ENCODE data around the gene CCNYL1. TPM values are rescaled to one million over a fixed set of nuclear protein-coding genes. Genes with fewer than 3 reads are reported as not detected.
"Not testable (repeated sequence)": the region's sequence is repeated elsewhere in the genome, so short reads cannot be mapped to it uniquely, and the experiment has no call there.

CCNYL1 gene
- total RNA-seq, 1 donor from 2014 or later = 7.1 TPM

DNA sequence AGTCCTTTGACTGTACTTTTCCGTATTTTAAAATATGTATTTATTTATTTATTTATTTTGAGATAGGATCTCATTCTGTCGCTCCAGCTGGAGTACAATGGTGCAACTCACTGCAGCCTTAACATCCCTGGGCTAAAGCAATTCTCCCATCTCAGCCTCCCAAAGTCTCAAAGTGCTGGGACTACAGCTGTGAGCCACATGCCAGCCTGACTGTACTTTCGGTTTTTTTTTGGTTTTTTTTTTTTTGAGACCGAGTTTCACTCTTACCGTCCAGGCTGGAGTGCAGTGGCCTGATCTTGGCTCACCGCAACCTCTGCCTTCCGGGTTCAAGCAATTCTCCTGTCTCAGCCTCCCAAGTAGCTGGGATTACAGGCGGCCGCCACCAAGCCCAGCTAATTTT is 28.9 kb upstream of the CCNYL1 start:
- DNase-seq (ENCODE audit: extremely low spot score in 2 of 2) = no peak
- no peak overlapping the region for H3K27ac ChIP-seq
- H3K4me1 ChIP-seq = peaks cover 6% of the 10 kb centered on the region
- H3K36me3 ChIP-seq = no peaks in the 10 kb centered on the region
- intact Hi-C loops (cut with DNase I) = no loop called here
- H3K27me3 ChIP-seq = no peaks in the 10 kb centered on the region
- H3K9me3 ChIP-seq = no peaks in the 10 kb centered on the region
- TF ChIP-seq POLR2A (IDR thresholded peaks at IDR 0.05) = no peak
- TF ChIP-seq POLR2AphosphoS5 (IDR thresholded peaks at IDR 0.05; ENCODE audit: insufficient read depth in 1 of 2, low read depth in 1 of 2) = no peak
- TF ChIP-seq CTCF (IDR thresholded peaks at IDR 0.05) = no peak
- H3K4me3 ChIP-seq = no peak overlapping the region

GRCh38 chr2:207683438-207683837 is 28.0 kb upstream of the CCNYL1 start:
- Histone ChIP-seq H3K27ac (no peak overlapping the region), H3K27me3 (no peaks in the 10 kb centered on the region), H3K4me3 (no peak overlapping the region), H3K36me3 (no peaks in the 10 kb centered on the region), H3K4me1 (peaks cover 6% of the 10 kb centered on the region), H3K9me3 (no peaks in the 10 kb centered on the region)
- TF ChIP-seq POLR2AphosphoS5 (IDR thresholded peaks at IDR 0.05; ENCODE audit: insufficient read depth in 1 of 2, low read depth in 1 of 2) (no peak), CTCF (IDR thresholded peaks at IDR 0.05) (no peak), POLR2A (IDR thresholded peaks at IDR 0.05) (no peak)
- intact Hi-C loops (cut with DNase I) = no loop called here
- DNase-seq (ENCODE audit: extremely low spot score in 2 of 2) = no peak

- intact Hi-C loops (cut with DNase I) = no loop called here
- Histone ChIP-seq H3K4me1 (peaks cover 6% of the 10 kb centered on the region), H3K9me3 (no peaks in the 10 kb centered on the region), H3K36me3 (no peaks in the 10 kb centered on the region), H3K27me3 (no peaks in the 10 kb centered on the region), H3K27ac (no peak overlapping the region), H3K4me3 (no peak overlapping the region)
- DNase-seq (ENCODE audit: extremely low spot score in 2 of 2) = no peak
- no peak for TF ChIP-seq POLR2AphosphoS5 (IDR thresholded peaks at IDR 0.05; ENCODE audit: insufficient read depth in 1 of 2, low read depth in 1 of 2)
- TF ChIP-seq CTCF (IDR thresholded peaks at IDR 0.05) = no peak
- TF ChIP-seq POLR2A (IDR thresholded peaks at IDR 0.05) = no peak
Observed at GRCh38 chr2:207683879-207684627, 27.4 kb upstream of the CCNYL1 start.

DNA sequence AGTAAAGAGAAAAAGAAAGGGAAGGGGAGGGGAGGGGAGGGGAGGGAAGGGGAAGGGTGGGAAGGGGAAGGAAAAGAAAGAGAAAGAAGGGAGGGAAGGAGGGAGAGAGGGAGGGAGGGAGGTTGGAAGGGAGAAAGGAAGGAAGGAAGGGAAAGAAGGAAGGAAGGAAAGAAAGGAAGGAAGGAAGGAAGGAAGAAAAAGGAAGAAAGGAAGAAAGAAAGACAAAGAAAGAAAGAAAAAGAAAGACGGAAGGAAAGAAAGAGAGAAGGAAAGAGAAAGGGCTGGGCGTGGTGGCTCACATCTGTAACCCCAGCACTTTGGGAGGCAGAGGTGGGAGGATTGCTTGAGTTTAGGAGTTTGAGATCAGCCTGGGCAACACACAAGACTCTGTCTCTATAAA is 24.6 kb upstream of the CCNYL1 start:
- Histone ChIP-seq H3K4me3 (no peak overlapping the region), H3K27ac (no peak overlapping the region), H3K36me3 (no peaks in the 10 kb centered on the region), H3K27me3 (no peaks in the 10 kb centered on the region), H3K9me3 (no peaks in the 10 kb centered on the region), H3K4me1 (peaks cover 6% of the 10 kb centered on the region)
- DNase-seq (ENCODE audit: extremely low spot score in 2 of 2) = no peak
- TF ChIP-seq POLR2AphosphoS5 (IDR thresholded peaks at IDR 0.05; ENCODE audit: insufficient read depth in 1 of 2, low read depth in 1 of 2) = no peak
- no peak for TF ChIP-seq CTCF (IDR thresholded peaks at IDR 0.05)
- TF ChIP-seq POLR2A (IDR thresholded peaks at IDR 0.05) = no peak
- intact Hi-C loops (cut with DNase I) = no loop called here

DNA sequence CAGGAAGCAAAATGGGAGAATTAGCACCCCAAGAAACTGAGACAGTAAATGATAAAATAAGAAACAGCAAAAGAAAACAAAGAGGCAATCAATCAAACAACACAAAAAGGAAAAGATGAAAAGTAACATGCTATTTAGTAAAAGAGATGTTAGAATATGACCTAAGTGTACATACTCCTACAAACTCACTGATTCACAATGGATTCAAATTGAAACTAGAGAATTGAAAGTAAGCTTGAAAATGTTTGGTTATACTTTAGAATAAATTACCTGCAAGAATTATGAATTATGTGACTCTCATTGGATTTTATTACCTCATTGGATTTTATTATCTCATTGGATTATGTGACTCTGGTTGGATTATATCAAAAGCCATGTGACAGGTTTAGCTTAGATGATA is 22.8 kb upstream of the CCNYL1 start:
- Histone ChIP-seq H3K4me3 (no peak overlapping the region), H3K36me3 (no peaks in the 10 kb centered on the region), H3K9me3 (no peaks in the 10 kb centered on the region), H3K4me1 (peaks cover 6% of the 10 kb centered on the region), H3K27me3 (no peaks in the 10 kb centered on the region), H3K27ac (no peak overlapping the region)
- intact Hi-C loops (cut with DNase I) = no loop called here
- TF ChIP-seq POLR2A (IDR thresholded peaks at IDR 0.05) (no peak), CTCF (IDR thresholded peaks at IDR 0.05) (no peak), POLR2AphosphoS5 (IDR thresholded peaks at IDR 0.05; ENCODE audit: insufficient read depth in 1 of 2, low read depth in 1 of 2) (no peak)
- no peak for DNase-seq (ENCODE audit: extremely low spot score in 2 of 2)

- H3K9me3 ChIP-seq; H3K27me3 ChIP-seq; H3K36me3 ChIP-seq; DNase-seq (ENCODE audit: extremely low spot score in 2 of 2); H3K4me3 ChIP-seq; intact Hi-C loops (cut with DNase I); H3K27ac ChIP-seq; H3K4me1 ChIP-seq: not testable (repeated sequence)
Observed at GRCh38 chr2:207690845-207691461, 20.5 kb upstream of the CCNYL1 start.

Data from vagina (tissue), 2 donors.